GM12801 (cell line): ENCODE measurements around the gene BMF.

ENCODE experiments used
- TF ChIP-seq, protein P1 (sequence below): IDR thresholded peaks from one replicate; pipeline ENCODE4 v1.5.1; 2011; ENCODE audit warnings: control low read depth; ENCODE audit not compliant: insufficient read length; ENCODE audit errors: extremely low read depth

Gene BMF

DNA sequence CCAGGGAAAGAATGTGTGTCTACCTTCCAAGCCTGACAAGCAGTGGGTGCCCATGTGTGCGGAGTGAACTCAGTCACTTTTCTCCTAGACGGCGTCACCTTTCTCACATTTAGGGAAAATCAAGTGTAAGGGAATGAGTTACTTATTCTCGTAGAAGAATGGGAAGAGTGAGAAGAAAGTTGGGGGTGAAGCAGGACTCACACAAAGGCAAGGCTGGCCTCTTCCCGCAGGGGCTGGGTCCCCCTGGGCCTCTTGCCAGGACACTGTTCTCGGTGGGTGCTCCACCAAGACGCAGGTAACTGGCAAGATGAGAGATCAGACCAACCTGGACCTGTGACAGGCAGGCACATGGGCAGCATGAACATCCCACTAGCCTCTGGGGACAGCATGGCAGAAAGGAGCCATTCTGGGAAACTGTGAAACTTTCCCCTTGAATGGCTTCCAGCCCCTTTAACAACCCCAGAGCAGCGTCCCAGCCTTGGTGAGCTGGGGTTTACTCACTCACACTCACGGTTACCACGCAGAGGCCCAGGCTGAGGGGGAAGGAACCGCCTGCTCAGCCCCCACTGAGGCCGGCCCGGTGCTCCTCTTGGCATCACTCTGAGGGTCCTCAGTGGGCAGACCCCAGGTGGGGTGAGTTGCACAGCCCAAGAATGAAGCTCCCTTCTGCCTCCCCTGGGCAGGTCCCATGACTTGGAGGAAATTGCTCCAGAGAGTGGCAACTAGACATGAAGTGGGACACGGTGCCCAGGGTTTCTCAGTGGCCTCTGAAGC is 54.7 kb downstream of the BMF start:
- TF ChIP-seq, protein P1, sequence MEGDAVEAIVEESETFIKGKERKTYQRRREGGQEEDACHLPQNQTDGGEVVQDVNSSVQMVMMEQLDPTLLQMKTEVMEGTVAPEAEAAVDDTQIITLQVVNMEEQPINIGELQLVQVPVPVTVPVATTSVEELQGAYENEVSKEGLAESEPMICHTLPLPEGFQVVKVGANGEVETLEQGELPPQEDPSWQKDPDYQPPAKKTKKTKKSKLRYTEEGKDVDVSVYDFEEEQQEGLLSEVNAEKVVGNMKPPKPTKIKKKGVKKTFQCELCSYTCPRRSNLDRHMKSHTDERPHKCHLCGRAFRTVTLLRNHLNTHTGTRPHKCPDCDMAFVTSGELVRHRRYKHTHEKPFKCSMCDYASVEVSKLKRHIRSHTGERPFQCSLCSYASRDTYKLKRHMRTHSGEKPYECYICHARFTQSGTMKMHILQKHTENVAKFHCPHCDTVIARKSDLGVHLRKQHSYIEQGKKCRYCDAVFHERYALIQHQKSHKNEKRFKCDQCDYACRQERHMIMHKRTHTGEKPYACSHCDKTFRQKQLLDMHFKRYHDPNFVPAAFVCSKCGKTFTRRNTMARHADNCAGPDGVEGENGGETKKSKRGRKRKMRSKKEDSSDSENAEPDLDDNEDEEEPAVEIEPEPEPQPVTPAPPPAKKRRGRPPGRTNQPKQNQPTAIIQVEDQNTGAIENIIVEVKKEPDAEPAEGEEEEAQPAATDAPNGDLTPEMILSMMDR = no peak

DNA sequence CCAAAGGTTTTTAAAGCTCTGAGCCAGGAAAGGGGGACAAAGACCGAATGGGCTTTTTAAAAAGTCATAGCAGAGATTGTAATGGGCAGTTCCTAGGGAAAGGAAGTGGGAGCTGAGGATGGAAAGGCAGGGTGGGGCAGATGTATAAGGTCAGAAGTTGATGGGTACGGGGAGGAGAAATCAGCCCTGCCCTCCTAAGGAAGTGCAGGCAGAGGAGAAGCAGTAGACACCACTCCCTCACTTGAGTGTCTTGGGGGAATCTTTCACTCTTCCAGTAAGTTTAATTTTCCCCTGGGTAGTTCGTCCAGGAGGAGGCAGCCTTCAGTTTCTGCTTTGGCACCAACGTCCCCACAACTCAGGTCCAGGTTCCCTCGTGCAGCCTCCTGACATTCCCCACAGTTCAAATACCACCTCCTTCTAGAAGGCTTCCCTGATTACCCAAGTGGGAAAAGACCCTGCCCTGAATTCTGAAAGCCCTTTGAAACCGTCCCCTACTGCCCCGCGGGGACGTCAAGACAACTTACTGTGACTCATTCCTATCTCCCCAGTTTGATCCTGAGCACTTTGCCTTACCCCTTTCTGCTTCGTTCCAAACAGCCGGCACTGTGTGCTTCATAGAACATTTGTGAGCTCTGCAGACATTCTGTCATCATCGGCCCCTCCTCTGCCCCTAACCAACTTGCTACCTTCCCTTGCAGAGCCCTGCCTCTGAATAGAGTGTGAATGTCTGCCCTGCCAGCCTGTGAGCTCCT is 55.4 kb downstream of the BMF start:
- TF ChIP-seq, protein P1 = no peak

DNA sequence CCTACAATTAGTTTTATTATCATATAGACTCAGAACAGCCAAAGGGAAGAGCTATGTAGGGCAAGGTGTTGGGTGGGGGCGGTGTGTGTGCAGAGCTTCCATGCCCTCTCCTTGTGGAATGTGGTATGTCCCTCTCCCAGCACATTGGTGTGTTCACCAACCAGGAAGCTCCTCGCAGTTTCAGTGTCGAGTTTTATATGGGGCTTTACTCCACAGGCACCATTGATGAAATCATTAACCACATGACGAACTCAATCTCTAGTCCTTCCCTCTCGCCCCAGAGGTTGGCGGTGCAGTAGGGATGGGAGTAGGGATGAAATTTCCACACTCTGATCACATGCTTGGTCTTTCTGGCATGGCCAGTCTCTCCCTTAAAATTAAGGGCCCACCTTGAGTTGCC is 56.1 kb downstream of the BMF start:
- TF ChIP-seq, protein P1 = no peak

DNA sequence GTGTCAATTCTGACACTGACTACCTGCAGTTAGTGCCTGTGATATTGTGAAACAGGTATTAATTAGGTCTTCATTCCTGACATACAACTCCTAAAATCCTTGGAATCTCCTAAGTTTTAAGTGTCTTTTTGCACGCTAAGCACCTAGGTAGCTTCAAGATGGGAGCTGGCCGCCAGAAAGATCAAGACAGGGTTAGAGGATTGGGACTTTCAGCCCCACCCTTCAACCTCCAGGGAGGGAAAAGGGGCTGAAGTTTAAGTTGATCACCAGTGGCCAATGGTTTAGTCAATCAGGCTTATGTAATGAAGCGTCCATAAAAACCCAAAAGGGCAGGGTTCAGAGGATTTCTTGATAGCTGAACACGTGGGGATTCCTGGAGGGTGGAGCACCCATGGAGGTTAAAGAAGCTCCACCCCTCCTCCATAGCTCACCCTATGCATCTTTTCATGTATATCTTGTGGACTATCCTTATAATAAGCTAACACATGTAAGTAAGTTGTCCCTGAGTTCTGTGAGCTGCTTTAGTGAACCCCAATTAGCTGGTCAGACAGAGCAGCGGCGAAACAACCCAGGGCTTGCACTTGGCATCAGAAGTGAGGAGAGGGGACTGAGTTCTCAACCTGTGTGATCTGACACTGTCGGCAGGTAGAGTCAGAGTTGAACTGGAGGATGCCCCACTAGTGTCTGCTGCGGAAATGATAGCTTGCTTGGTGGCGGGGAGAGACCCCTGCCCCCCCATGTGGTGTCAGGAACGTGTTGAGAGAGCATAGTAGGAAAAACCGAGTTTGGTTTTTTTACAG is 56.9 kb downstream of the BMF start:
- TF ChIP-seq, protein P1 = no peak

DNA sequence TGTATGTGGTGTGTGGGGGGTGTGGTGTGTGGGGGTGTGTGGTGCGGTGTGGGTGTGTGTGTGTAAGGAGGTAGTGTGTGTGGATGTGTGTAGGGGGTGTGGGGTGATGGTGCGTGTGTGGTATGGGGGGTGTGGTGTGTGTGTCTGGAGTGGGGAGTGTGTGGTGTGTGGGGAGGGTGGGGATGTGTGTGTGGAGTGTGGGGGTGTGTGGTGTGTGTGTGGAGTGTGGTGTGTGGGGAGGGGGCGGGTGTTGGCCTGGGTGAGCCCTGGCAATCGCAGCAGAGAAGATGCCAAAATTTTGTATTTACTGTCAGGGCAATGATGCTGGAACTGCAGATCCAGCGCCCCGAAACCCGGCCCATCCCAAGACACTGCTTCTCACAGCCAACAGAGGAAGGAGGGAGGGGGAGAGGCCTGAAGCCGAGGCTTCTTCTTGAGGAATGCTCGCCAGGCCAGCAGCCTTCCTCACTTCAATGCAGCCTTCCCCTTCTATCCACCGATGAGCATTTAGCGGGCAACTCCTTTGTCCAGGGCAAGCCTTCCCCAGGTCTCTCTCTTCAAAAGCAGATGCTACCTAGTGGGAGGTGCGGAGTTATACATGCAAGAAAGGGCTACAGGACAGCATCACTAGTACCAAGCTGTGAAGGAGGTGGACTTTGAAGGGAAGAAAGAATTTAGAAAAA is 57.8 kb downstream of the BMF start:
- TF ChIP-seq, protein P1 = no peak

DNA sequence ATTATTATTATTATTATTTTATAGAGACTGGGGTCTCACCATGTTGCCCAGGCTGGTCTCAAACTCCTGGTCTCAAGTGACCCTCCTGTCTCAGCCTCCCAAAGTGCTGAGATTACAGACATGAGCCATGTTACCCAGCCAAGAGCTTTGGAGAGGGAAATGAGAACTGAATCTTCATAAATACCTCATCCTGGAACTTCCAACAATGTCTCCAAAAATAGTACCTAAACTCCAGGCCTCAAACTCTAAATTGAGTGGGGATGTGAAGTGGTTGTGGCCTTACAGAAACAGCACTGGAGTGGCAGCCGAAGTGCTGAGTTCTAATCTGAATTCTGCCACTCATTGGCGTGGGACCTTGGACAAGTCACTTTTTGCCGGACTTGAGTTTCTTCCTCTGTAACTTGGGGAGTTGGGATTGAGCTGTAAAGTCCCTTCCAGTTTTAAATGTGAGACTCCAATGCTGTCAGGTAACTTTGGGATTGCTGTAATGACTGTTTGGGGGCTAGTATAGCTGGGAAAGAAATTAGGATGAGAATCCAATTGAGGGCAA is 59.7 kb downstream of the BMF start:
- TF ChIP-seq, protein P1 = no peak
